ENCODE measurements around the gene CSF1R.

- TF ChIP-seq POLR2AphosphoS5 (IDR thresholded peaks at IDR 0.05) (no peak), CTCF (IDR thresholded peaks at IDR 0.05) (no peak), POLR2A (IDR thresholded peaks at IDR 0.05; ENCODE audit: low read depth) (no peak), EP300 (IDR thresholded peaks at IDR 0.05) (no peak)
Observed at GRCh38 chr5:150097152-150097551, 10.8 kb upstream of the CSF1R start.

All from esophagus muscularis mucosa (tissue), 4 donors.